Adrenal gland (tissue), 12 donors: ENCODE results near the gene ANO10. TPM values are rescaled to one million over a fixed set of nuclear protein-coding genes. Genes with fewer than 3 reads are reported as not detected.

Experiments used
- DNase-seq, 7 donors: peaks; one replicate each; pipeline ENCODE4 v3.0.0-alpha.2; 2019 to 2020
- H3K27ac ChIP-seq, 5 donors: fragments of 200-600 bp; sonication (generic) in 4 of 5; 1 replicate in 3 of 5; 2 replicates in 2 of 5; pipeline versions ENCODE4 v1.5.1 to v1.8.0; 2016 to 2020; ENCODE audit warnings: mild to moderate bottlenecking in 1 of 5
- H3K27me3 ChIP-seq: fragments of 200-600 bp; 2 replicates; pipeline ENCODE4 v1.8.0; 2021
- H3K36me3 ChIP-seq, 2 donors: fragments of 200-600 bp; replicated peaks in 1 of 2; 1 replicate in 1 of 2; 2 replicates in 1 of 2; pipeline versions ENCODE4 v1.5.1 to v1.8.0; 2018 to 2022
- H3K4me1 ChIP-seq, 2 donors: fragments of 200-600 bp; replicated peaks in 1 of 2; 1 replicate in 1 of 2; 2 replicates in 1 of 2; pipeline versions ENCODE4 v1.5.1 to v1.8.0; 2018 to 2021
- H3K4me3 ChIP-seq, 4 donors: fragments of 200-600 bp; sonication (generic) in 3 of 4; one replicate each; pipeline ENCODE4 v1.5.1; 2016 to 2018
- H3K9me3 ChIP-seq, 3 donors: fragments of 200-600 bp; sonication (generic) in 1 of 3; replicated peaks in 1 of 3; 1 replicate in 2 of 3; 2 replicates in 1 of 3; pipeline versions ENCODE4 v1.5.1 to v1.8.0; 2016 to 2021
- CTCF ChIP-seq, 6 experiments: fragments of 450-650 bp in 4 of 6; fragments of 200-600 bp in 2 of 6; sonication (generic) in 1 of 6; IDR thresholded peaks; 1 replicate in 5 of 6; 2 replicates in 1 of 6; pipeline versions ENCODE4 v1.5.1 to v1.8.0; 2016 to 2021; ENCODE audit warnings: antibody characterized with exemption in 6 of 6, mild to moderate bottlenecking in 2 of 6, moderate library complexity in 1 of 6
- POLR2A ChIP-seq, 2 donors: fragments of 450-650 bp; IDR thresholded peaks; one replicate each; pipeline ENCODE4 v1.6.1; 2017; ENCODE audit warnings: antibody characterized with exemption in 2 of 2, mild to moderate bottlenecking in 2 of 2, moderate library complexity in 1 of 2
- WGBS, 4 donors: extraction: QIAGEN DNeasy Blood & Tissue Kit in 2 of 4; methylation state at CpG; one replicate each; pipeline versions ENCODE4 v1.1.5 to v1.1.7; 2013 to 2017; 5-methylcytosine and 5-hydroxymethylcytosine counted together
- intact Hi-C, 2 donors: fragments of 100-400 bp; cut with DNase I; formaldehyde crosslinking; loops; one replicate each; pipeline versions ENCODE4 v1.14.1 to v1.15.0; 2022 to 2023
- polyA plus RNA-seq, 3 donors: library from polyadenylated mRNA; stranded (reverse); fragments of 200-250 nt in 2 of 3; fragments of 350-450 nt in 1 of 3; fragmentation: Illumina TruSeq in 1 of 3; extraction: RNeasy Lipid Tissue Mini Kit (QIAGEN cat#74804) in 1 of 3; gene quantifications; one replicate each; pipeline ENCODE4 v1.2.3, GENCODE V29; 2013 to 2014
- total RNA-seq, 9 donors: library from RNA; depleted of rRNA in 4 of 9; stranded (reverse); fragments of >200 nt in 4 of 9; fragments of 120-200 nt in 1 of 9; fragmentation: NEBNext Ultra II Directional in 1 of 9; extraction: Animal tissue kit (Norgen Biotek cat#: 25700) in 1 of 9; gene quantifications; one replicate each; pipeline versions ENCODE4 v1.1.0 to v1.2.4, GENCODE V29; 2013 to 2023
- donor health status: healthy with polysubstance abuse.
- donor health status: Bipolar disorder and iron deficiency.
- donor health status: DM: yes; HTN: yes; CAD: no.
- donor health status: DM: no; HTN: no; CAD: no.
- donor health status: DM: no; HTN: no; CAD: no.
- donor health status: DM: yes; HTN: yes; CAD: no.

Gene ANO10
- total and polyA plus RNA-seq, 12 donors = 10.7 to 34.8 (median 22.0) TPM

- H3K27me3 ChIP-seq = no peaks in the 10 kb centered on the region
- 89 to 96% (median 95%) methylated on average over 7 of the region's 7 CpGs for WGBS, 4 donors
- no peak overlapping the region for H3K27ac ChIP-seq
- TF ChIP-seq POLR2A (IDR thresholded peaks at IDR 0.05) (no peak), CTCF (IDR thresholded peaks at IDR 0.05) (no peak)
- H3K4me3 ChIP-seq = no peak overlapping the region
- DNase-seq = no peak
- intact Hi-C loops = no loop called here
- no peaks in the 10 kb centered on the region for H3K9me3 ChIP-seq
- H3K4me1 ChIP-seq = peaks cover 0 to 5% of the 10 kb centered on the region in 2 donors
- no peaks in the 10 kb centered on the region for H3K36me3 ChIP-seq
These were observed 131.1 kb downstream of the ANO10 start for GRCh38 chr3:43490640-43491185.

- H3K27me3 ChIP-seq = no peaks in the 10 kb centered on the region
- TF ChIP-seq CTCF (IDR thresholded peaks at IDR 0.05) (no peak), POLR2A (IDR thresholded peaks at IDR 0.05) (no peak)
- no peak overlapping the region for H3K4me3 ChIP-seq
- H3K9me3 ChIP-seq = no peaks in the 10 kb centered on the region
- WGBS, 4 donors = 60 to 74% (median 70%) methylated on average over 5 of the region's 5 CpGs
- no peak for DNase-seq
- H3K36me3 ChIP-seq = no peaks in the 10 kb centered on the region
- intact Hi-C loops = no loop called here
- no peak overlapping the region for H3K27ac ChIP-seq
- peaks cover 0 to 5% of the 10 kb centered on the region in 2 donors for H3K4me1 ChIP-seq
These were observed 131.9 kb downstream of the ANO10 start for GRCh38 chr3:43489930-43490329.

GRCh38 chr3:43485931-43486330 lies 135.9 kb downstream of the ANO10 start:
- Histone ChIP-seq H3K27me3 (no peaks in the 10 kb centered on the region), H3K9me3 (no peaks in the 10 kb centered on the region), H3K4me1 (peaks cover 0 to 5% of the 10 kb centered on the region in 2 donors), H3K36me3 (no peaks in the 10 kb centered on the region), H3K27ac (no peak overlapping the region), H3K4me3 (no peak overlapping the region)
- intact Hi-C loops = no loop called here
- WGBS, 4 donors = 77 to 100% (median 95%) methylated on average over 1 of the region's 1 CpG
- no peak for DNase-seq
- TF ChIP-seq POLR2A (IDR thresholded peaks at IDR 0.05) (no peak), CTCF (IDR thresholded peaks at IDR 0.05) (no peak)

GRCh38 chr3:43484926-43485488 lies 136.8 kb downstream of the ANO10 start:
- Histone ChIP-seq H3K27me3 (no peaks in the 10 kb centered on the region), H3K4me3 (no peak overlapping the region), H3K4me1 (peaks cover 0 to 2% of the 10 kb centered on the region in 2 donors), H3K27ac (no peak overlapping the region), H3K36me3 (no peaks in the 10 kb centered on the region), H3K9me3 (no peaks in the 10 kb centered on the region)
- no peak for TF ChIP-seq POLR2A (IDR thresholded peaks at IDR 0.05)
- TF ChIP-seq CTCF (IDR thresholded peaks at IDR 0.05) = no peak
- DNase-seq = no peak
- 95 to 98% (median 97%) methylated on average over 15 to 29 of the region's 29 CpGs for WGBS, 4 donors
- intact Hi-C loops = no loop called here
